ENCODE measurements around the gene FAM8A1. TPM values are rescaled to one million over a fixed set of nuclear protein-coding genes. Genes with fewer than 3 reads are reported as not detected.

FAM8A1 gene
- total and polyA plus RNA-seq, 9 of the 15 experiments (the other 6 are each of a cell fraction or from before 2014, with no cell fraction given), result 4.9 to 23.6 (median 14.2) TPM

GRCh38 chr6:17612048-17612447 lies 11.9 kb downstream of the FAM8A1 start:
- ATAC-seq (peak; percentile 36), FAIRE-seq (no peak), DNase-seq (ENCODE audit: extremely low read depth in 1 of 4, low spot score in 3 of 4) (no peak)
- H3K4me2 ChIP-seq (ENCODE audit: insufficient read depth, low read length), result no peak overlapping the region
- no peaks in the 10 kb centered on the region; the same call in 2 of the 3 replicates for H3K79me2 ChIP-seq (ENCODE audit: control insufficient read depth, insufficient read depth, low read length)
- intact Hi-C loops (cut with micrococcal nuclease) (no loop called here), in situ Hi-C loops (cut with MboI) (no loop called here)
- WGBS (ENCODE audit: insufficient coverage, low coverage, missing lambda C conversion rate), result 68% methylated on average over 4 of the region's 4 CpGs
- H4K20me1 ChIP-seq (replicated peaks; ENCODE audit: control insufficient read depth, insufficient read depth, low read length), result no peaks in the 10 kb centered on the region
- no peaks in the 10 kb centered on the region for H3K9me1 ChIP-seq (ENCODE audit: control insufficient read depth, insufficient read depth, low read length)
- H3K27ac ChIP-seq (ENCODE audit: extremely low read depth, low read depth, low read length), result peak overlapping the region; percentile 30; the same call in 1 of the 3 replicates
- H3K9me3 ChIP-seq (replicated peaks; ENCODE audit: control insufficient read depth, insufficient read depth, low read depth, low read length), result no peaks in the 10 kb centered on the region
- no peaks in the 10 kb centered on the region for H3K4me1 ChIP-seq (replicated peaks in 1 of 2; ENCODE audit: control insufficient read depth in 2 of 2, insufficient read depth in 2 of 2, low read length in 2 of 2)
- POLR2A ChIA-PET, result interaction anchor here (1.4 to 2.9 kb wide), 3 partner anchors 9 to 11 kb away, joined by 3 to 20 read pairs (median 5); partner anchors contain the start of gene FAM8A1
- no TSS peak for BruUV-seq (replicated peaks)
- no peak overlapping the region for H3K9ac ChIP-seq (ENCODE audit: insufficient read depth in 1 of 2, low read depth in 2 of 2, low read length in 2 of 2)
- H2AFZ ChIP-seq (ENCODE audit: low read depth, low read length), result no peak overlapping the region
- TF ChIP-seq RB1 (IDR thresholded peaks at IDR 0.05; ENCODE audit: low read depth) (no peak), POLR2A (conservative IDR thresholded peaks at IDR 0.05) (0 out of 2 replicates have a peak, but pooled peaks have one; percentile 15), TBP (optimal IDR thresholded peaks at IDR 0.05; ENCODE audit: low read depth, low read length) (no peak), SUPT5H (IDR thresholded peaks at IDR 0.05) (peak; percentile 31), ARID1B (IDR thresholded peaks at IDR 0.05) (no peak), POLR2B (IDR thresholded peaks at IDR 0.05; ENCODE audit: low read depth, partially characterized antibody) (peak; percentile 40), ZNF444 (CRISPR knock-in tag; IDR thresholded peaks at IDR 0.05) (no peak), MYC (IDR thresholded peaks at IDR 0.05; ENCODE audit: low read depth, low read length) (no peak), MYC (CRISPR knock-in tag; IDR thresholded peaks at IDR 0.05; ENCODE audit: borderline replicate concordance, low read depth) (no peak), MCM2 (IDR thresholded peaks at IDR 0.05; ENCODE audit: low read depth) (no peak), KLF6 (CRISPR knock-in tag; IDR thresholded peaks at IDR 0.05; ENCODE audit: borderline replicate concordance) (no peak), CBX3 (IDR thresholded peaks at IDR 0.05; ENCODE audit: borderline replicate concordance in 1 of 2, low read length in 2 of 2) (no peak), GATA2 (CRISPR knock-in tag; IDR thresholded peaks at IDR 0.05) (no peak), EP300 (IDR thresholded peaks at IDR 0.05; ENCODE audit: low read length) (no peak)
- TF ChIP-seq, protein P1, sequence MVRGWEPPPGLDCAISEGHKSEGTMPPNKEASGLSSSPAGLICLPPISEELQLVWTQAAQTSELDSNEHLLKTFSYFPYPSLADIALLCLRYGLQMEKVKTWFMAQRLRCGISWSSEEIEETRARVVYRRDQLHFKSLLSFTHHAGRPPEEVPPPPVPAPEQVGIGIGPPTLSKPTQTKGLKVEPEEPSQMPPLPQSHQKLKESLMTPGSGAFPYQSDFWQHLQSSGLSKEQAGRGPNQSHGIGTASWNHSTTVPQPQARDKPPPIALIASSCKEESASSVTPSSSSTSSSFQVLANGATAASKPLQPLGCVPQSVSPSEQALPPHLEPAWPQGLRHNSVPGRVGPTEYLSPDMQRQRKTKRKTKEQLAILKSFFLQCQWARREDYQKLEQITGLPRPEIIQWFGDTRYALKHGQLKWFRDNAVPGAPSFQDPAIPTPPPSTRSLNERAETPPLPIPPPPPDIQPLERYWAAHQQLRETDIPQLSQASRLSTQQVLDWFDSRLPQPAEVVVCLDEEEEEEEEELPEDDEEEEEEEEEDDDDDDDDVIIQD (CRISPR knock-in tag; IDR thresholded peaks at IDR 0.05), result no peak
- no peak overlapping the region for H3K4me3 ChIP-seq
- peaks cover 69% of the 10 kb centered on the region for H3K36me3 ChIP-seq (ENCODE audit: control insufficient read depth, insufficient read depth, low read length)
- CTCF ChIA-PET (ENCODE audit: low intra/inter-chr PET ratio), result interaction anchor here (1.0 kb wide), 1 partner anchor 10 kb away, joined by 5 read pairs; no protein-coding TSS in a partner anchor
- H3K27me3 ChIP-seq (ENCODE audit: control insufficient read depth in 2 of 2, insufficient read depth in 2 of 2, low read length in 2 of 2), result no peaks in the 10 kb centered on the region

Measured in K562 (cell line).